HEK293 (cell line): ENCODE results near the gene ZNF467.
A peak's percentile ranks its signal among the peaks of the same experiment; 100 is the strongest.

Experiments used
- GFI1B ChIP-seq: fragments of 450-650 bp; formaldehyde crosslinking; IDR thresholded peaks from 2 replicates; pipeline ENCODE4 v1.5.1; 2016; ENCODE audit warnings: missing biosample characterization, missing genetic modification characterization
- GLI4 ChIP-seq: fragments of 450-650 bp; formaldehyde crosslinking; IDR thresholded peaks from 2 replicates; pipeline ENCODE4 v1.5.1; 2016; ENCODE audit warnings: missing biosample characterization, missing genetic modification characterization
- HIC1 ChIP-seq: fragments of 450-650 bp; formaldehyde crosslinking; IDR thresholded peaks from 2 replicates; pipeline ENCODE4 v1.5.1; 2016; ENCODE audit warnings: missing biosample characterization, missing genetic modification characterization
- HOXA7 ChIP-seq: sonication (generic); formaldehyde crosslinking; IDR thresholded peaks from 2 replicates; pipeline ENCODE4 v1.8.1; 2022; ENCODE audit warnings: missing genetic modification reagents, borderline replicate concordance
- KLF1 ChIP-seq: fragments of 450-650 bp; formaldehyde crosslinking; IDR thresholded peaks from 2 replicates; pipeline ENCODE4 v1.5.1; 2016; ENCODE audit warnings: missing biosample characterization, missing genetic modification characterization
- KLF7 ChIP-seq: fragments of 450-650 bp; formaldehyde crosslinking; IDR thresholded peaks from 2 replicates; pipeline ENCODE4 v1.5.1; 2016; ENCODE audit warnings: missing biosample characterization, missing genetic modification characterization, borderline replicate concordance
- KLF9 ChIP-seq: fragments of 450-650 bp; formaldehyde crosslinking; IDR thresholded peaks from 2 replicates; pipeline ENCODE4 v1.5.1; 2016; ENCODE audit warnings: missing biosample characterization, missing genetic modification characterization, low read depth
- OVOL3 ChIP-seq: fragments of 450-650 bp; formaldehyde crosslinking; IDR thresholded peaks from 2 replicates; pipeline ENCODE4 v1.5.1; 2016; ENCODE audit warnings: missing biosample characterization, missing genetic modification characterization
- PATZ1 ChIP-seq: fragments of 450-650 bp; formaldehyde crosslinking; IDR thresholded peaks from 2 replicates; pipeline ENCODE4 v1.5.1; 2016; ENCODE audit warnings: missing biosample characterization, missing genetic modification characterization
- SP7 ChIP-seq: fragments of 450-650 bp; formaldehyde crosslinking; IDR thresholded peaks from 2 replicates; pipeline ENCODE4 v1.5.1; 2016; ENCODE audit warnings: missing biosample characterization, missing genetic modification characterization
- TCF7L2 ChIP-seq: IDR thresholded peaks from 2 replicates; pipeline ENCODE4 v1.6.1; 2011; ENCODE audit warnings: low read depth, mild to moderate bottlenecking, inconsistent platforms, low read length, moderate library complexity, borderline replicate concordance
- ZBTB20 ChIP-seq: fragments of 450-650 bp; formaldehyde crosslinking; IDR thresholded peaks from 2 replicates; pipeline ENCODE4 v1.5.1; 2016; ENCODE audit warnings: missing biosample characterization, missing genetic modification characterization
- ZBTB48 ChIP-seq: fragments of 450-650 bp; formaldehyde crosslinking; IDR thresholded peaks from 2 replicates; pipeline ENCODE4 v1.5.1; 2016; ENCODE audit warnings: missing biosample characterization, missing genetic modification characterization
- ZBTB8A ChIP-seq: fragments of 450-650 bp; formaldehyde crosslinking; IDR thresholded peaks from 2 replicates; pipeline ENCODE4 v1.5.1; 2016; ENCODE audit warnings: missing biosample characterization, missing genetic modification characterization
- ZEB2 ChIP-seq: fragments of 450-650 bp; formaldehyde crosslinking; IDR thresholded peaks from 2 replicates; pipeline ENCODE4 v1.5.1; 2016; ENCODE audit warnings: missing biosample characterization, missing genetic modification characterization
- ZIC2 ChIP-seq: fragments of 450-650 bp; formaldehyde crosslinking; IDR thresholded peaks from 2 replicates; pipeline ENCODE4 v1.5.1; 2016; ENCODE audit warnings: missing biosample characterization, missing genetic modification characterization
- ZNF138 ChIP-seq: fragments of 450-650 bp; formaldehyde crosslinking; IDR thresholded peaks from 2 replicates; pipeline ENCODE4 v1.5.1; 2016; ENCODE audit warnings: missing biosample characterization, missing genetic modification characterization, borderline replicate concordance
- ZNF202 ChIP-seq: fragments of 450-650 bp; formaldehyde crosslinking; IDR thresholded peaks from 2 replicates; pipeline ENCODE4 v1.5.1; 2016; ENCODE audit warnings: missing biosample characterization, missing genetic modification characterization, borderline replicate concordance
- ZNF280D ChIP-seq: fragments of 450-650 bp; formaldehyde crosslinking; IDR thresholded peaks from 2 replicates; pipeline ENCODE4 v1.5.1; 2016; ENCODE audit warnings: missing biosample characterization, missing genetic modification characterization
- ZNF423 ChIP-seq: fragments of 450-650 bp; formaldehyde crosslinking; IDR thresholded peaks from 2 replicates; pipeline ENCODE4 v1.5.1; 2016; ENCODE audit warnings: missing biosample characterization, missing genetic modification characterization
- ZNF426 ChIP-seq: fragments of 450-650 bp; formaldehyde crosslinking; IDR thresholded peaks from 2 replicates; pipeline ENCODE4 v1.5.1; 2017; ENCODE audit warnings: missing biosample characterization, missing genetic modification characterization, mild to moderate bottlenecking, inconsistent platforms, moderate library complexity
- ZNF530 ChIP-seq: fragments of 450-650 bp; formaldehyde crosslinking; IDR thresholded peaks from 2 replicates; pipeline ENCODE4 v1.5.1; 2016; ENCODE audit warnings: low read depth, missing biosample characterization, missing genetic modification characterization
- ZNF585B ChIP-seq: fragments of 450-650 bp; formaldehyde crosslinking; IDR thresholded peaks from 2 replicates; pipeline ENCODE4 v1.5.1; 2016; ENCODE audit warnings: missing biosample characterization, missing genetic modification characterization
- ZNF596 ChIP-seq: fragments of 450-650 bp; IDR thresholded peaks from 2 replicates; pipeline ENCODE4 v1.5.0; 2018; ENCODE audit warnings: missing biosample characterization, mild to moderate bottlenecking, missing genetic modification characterization, moderate library complexity
- ZNF623 ChIP-seq: fragments of 450-650 bp; formaldehyde crosslinking; IDR thresholded peaks from 2 replicates; pipeline ENCODE4 v1.5.1; 2016; ENCODE audit warnings: missing biosample characterization, missing genetic modification characterization
- ZNF626 ChIP-seq: fragments of 450-650 bp; sonication (Bioruptor Pico); formaldehyde crosslinking; IDR thresholded peaks from 2 replicates; pipeline ENCODE4 v1.5.1; 2018; ENCODE audit warnings: missing biosample characterization, missing genetic modification characterization, inconsistent platforms
- ZNF76 ChIP-seq: fragments of 450-650 bp; formaldehyde crosslinking; IDR thresholded peaks from 2 replicates; pipeline ENCODE4; 2016; ENCODE audit warnings: low read depth, missing biosample characterization, missing genetic modification characterization, borderline replicate concordance
- ZNF785 ChIP-seq: fragments of 450-650 bp; formaldehyde crosslinking; IDR thresholded peaks from 2 replicates; pipeline ENCODE4 v1.5.1; 2016; ENCODE audit warnings: missing biosample characterization, missing genetic modification characterization
- ZNF843 ChIP-seq: fragments of 450-650 bp; formaldehyde crosslinking; IDR thresholded peaks from 2 replicates; pipeline ENCODE4 v1.5.1; 2016; ENCODE audit warnings: missing biosample characterization, missing genetic modification characterization
- TF ChIP-seq, protein P1 (sequence below): fragments of 450-650 bp; formaldehyde crosslinking; IDR thresholded peaks from 2 replicates; pipeline ENCODE4 v1.5.1; 2016; ENCODE audit warnings: missing biosample characterization, missing genetic modification characterization
- TF ChIP-seq, protein P2 (sequence below): fragments of 450-650 bp; formaldehyde crosslinking; IDR thresholded peaks from 2 replicates; pipeline ENCODE4 v1.5.1; 2017; ENCODE audit warnings: missing biosample characterization, missing genetic modification characterization

The ZNF467 gene

DNA sequence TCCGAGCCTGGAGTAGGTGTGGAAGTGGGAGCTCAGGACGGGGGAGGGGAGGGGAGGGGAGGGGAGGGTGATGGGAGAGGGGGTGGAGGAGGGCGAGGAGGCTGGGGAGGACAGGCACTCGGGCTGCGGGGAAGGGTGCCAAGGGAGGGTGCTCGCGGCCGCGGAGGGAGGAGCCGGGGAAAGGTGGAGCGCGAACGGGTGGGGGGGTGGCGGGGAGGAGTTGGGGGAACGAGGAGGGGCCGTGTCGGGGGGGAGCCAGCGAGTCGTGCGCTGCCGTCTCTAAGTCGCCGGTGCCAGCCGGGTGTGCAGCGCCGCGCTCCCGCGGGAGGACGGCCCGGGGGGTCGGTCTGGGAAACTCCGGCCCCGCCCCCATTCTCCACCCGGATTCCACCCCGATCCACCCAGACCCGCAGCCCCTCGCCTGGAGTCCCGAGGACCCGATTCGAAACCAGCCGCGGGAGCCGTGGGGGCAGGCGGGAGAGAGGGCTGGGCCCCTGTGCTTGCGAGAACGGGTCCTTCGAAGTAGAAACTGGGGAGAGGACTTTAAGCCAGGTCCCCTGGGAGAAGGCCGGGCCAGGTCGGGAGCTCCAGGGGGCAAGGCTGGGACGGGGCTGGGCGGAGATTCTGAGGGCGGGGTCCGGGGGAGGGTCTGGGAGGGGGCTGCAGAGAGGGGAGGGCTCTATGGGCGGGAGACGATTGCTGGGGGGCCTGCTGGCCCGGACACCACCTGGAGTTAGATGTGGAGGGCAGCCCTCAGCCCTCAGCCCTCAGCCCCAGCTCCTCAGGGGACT, at the start of gene ZNF467 (continued):
- TF ChIP-seq ZNF530 (tag by site-specific recombination), result no peak
- peak; percentile 51; the same call in 1 of the 2 replicates for TF ChIP-seq KLF9 (tag by site-specific recombination)
- peak; percentile 95 for TF ChIP-seq ZNF423 (tag by site-specific recombination)
- peak; percentile 63 for TF ChIP-seq ZIC2 (tag by site-specific recombination)
- TF ChIP-seq ZNF138 (tag by site-specific recombination), result no peak
- 0 out of 2 replicates have a peak, but pooled peaks have one; percentile 17 for TF ChIP-seq ZNF843 (tag by site-specific recombination)
- TF ChIP-seq GLI4 (tag by site-specific recombination), result no peak
- TF ChIP-seq GFI1B (tag by site-specific recombination), result no peak
- no peak for TF ChIP-seq ZNF623
- TF ChIP-seq ZNF596 (tag by site-specific recombination), result no peak
- no peak for TF ChIP-seq ZNF202 (tag by site-specific recombination)
- TF ChIP-seq ZBTB20 (tag by site-specific recombination), result no peak
- peak; percentile 86 for TF ChIP-seq KLF1 (tag by site-specific recombination)
- 0 out of 2 replicates have a peak, but pooled peaks have one; percentile 30 for TF ChIP-seq ZEB2
- TF ChIP-seq, protein P1, sequence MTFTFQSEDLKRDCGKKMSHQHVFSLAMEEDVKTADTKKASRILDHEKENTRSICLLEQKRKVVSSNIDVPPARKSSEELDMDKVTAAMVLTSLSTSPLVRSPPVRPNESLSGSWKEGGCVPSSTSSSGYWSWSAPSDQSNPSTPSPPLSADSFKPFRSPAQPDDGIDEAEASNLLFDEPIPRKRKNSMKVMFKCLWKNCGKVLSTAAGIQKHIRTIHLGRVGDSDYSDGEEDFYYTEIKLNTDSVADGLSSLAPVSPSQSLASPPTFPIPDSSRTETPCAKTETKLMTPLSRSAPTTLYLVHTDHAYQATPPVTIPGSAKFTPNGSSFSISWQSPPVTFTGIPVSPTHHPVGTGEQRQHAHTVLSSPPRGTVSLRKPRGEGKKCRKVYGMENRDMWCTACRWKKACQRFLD, result no peak
- no peak for TF ChIP-seq ZBTB48
- no peak for TF ChIP-seq HOXA7 (CRISPR knock-in tag)
- no peak for TF ChIP-seq ZNF585B (tag by site-specific recombination)
- no peak for TF ChIP-seq ZNF426 (tag by site-specific recombination)
- no peak for TF ChIP-seq SP7 (tag by site-specific recombination)
- TF ChIP-seq HIC1 (tag by site-specific recombination), result no peak
- peak; percentile 52 for TF ChIP-seq PATZ1 (tag by site-specific recombination)
- TF ChIP-seq OVOL3 (tag by site-specific recombination), result no peak
- TF ChIP-seq ZNF280D, result no peak
- TF ChIP-seq ZNF785 (tag by site-specific recombination), result no peak
- no peak for TF ChIP-seq KLF7 (tag by site-specific recombination)
- TF ChIP-seq, protein P2, sequence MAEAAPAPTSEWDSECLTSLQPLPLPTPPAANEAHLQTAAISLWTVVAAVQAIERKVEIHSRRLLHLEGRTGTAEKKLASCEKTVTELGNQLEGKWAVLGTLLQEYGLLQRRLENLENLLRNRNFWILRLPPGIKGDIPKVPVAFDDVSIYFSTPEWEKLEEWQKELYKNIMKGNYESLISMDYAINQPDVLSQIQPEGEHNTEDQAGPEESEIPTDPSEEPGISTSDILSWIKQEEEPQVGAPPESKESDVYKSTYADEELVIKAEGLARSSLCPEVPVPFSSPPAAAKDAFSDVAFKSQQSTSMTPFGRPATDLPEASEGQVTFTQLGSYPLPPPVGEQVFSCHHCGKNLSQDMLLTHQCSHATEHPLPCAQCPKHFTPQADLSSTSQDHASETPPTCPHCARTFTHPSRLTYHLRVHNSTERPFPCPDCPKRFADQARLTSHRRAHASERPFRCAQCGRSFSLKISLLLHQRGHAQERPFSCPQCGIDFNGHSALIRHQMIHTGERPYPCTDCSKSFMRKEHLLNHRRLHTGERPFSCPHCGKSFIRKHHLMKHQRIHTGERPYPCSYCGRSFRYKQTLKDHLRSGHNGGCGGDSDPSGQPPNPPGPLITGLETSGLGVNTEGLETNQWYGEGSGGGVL (tag by site-specific recombination), result peak; percentile 73; the same call in 1 of the 2 replicates
- no peak for TF ChIP-seq ZNF626 (tag by site-specific recombination)
- no peak for TF ChIP-seq TCF7L2
- TF ChIP-seq ZNF76, result 0 out of 2 replicates have a peak, but pooled peaks have one; percentile 4
- no peak for TF ChIP-seq ZBTB8A (tag by site-specific recombination)
